ENCODE measurements around the gene AGPAT2. TPM values are rescaled to one million over a fixed set of nuclear protein-coding genes. Genes with fewer than 3 reads are reported as not detected.

Gene AGPAT2
- polyA plus RNA-seq, 1 of the 3 experiments (the other 2 are of a cell fraction), result 46.8 TPM

DNA sequence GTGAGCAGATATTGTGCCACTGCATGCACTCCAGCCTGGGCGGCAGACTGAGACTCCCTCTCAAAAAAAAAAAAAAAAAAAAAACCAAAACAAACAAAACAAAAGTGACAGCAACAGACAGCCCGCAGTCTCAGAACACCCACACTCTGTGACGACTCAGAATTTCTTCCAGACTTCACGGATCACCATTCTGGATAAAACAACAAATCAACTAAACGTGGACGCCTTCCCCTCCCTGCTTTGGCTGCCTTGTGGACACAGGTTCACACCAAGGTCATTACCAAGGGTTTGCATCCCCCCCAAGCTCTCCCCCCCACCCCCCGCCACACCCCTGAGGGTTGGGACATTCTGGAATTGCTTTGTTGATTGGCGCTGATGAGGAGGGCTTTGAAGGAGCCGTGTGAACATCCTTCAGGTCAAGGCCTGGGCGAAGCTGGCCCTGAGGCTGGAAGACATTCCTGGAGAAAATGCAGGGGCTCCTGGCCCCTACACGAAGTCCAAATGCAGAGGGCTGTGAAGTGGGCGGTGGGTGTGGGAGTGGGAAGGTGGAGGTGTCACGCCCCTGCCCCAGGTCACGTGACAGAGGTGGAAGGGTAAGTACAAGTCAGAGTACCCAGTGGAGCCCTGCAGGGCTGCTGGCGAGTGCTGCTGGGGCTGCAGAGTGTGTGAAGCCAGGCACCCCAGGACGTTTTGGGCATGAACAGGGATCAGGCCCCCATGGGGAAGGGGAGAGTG lies 45.4 kb upstream of the AGPAT2 start:
- H3K9ac ChIP-seq, result no peak overlapping the region
- H3K27ac ChIP-seq (ENCODE audit: low read depth in 2 of 2, low read length in 1 of 2), result no peak overlapping the region
- H3K4me1 ChIP-seq (ENCODE audit: control insufficient read depth in 1 of 2, insufficient read depth in 2 of 2, low read depth in 1 of 2, low read length in 1 of 2), result peaks cover 4 to 11% of the 10 kb centered on the region in 2 experiments; a peak in 2 of 4 replicates
- CTCF ChIA-PET, result interaction anchor here (1.8 kb wide), 1 partner anchor 10 kb away, joined by 5 read pairs; the partner anchor contains the start of gene LCN10
- no peaks in the 10 kb centered on the region for H3K27me3 ChIP-seq (ENCODE audit: insufficient read depth)
- POLR2A ChIA-PET, result no interaction called here
- H3K9me2 ChIP-seq, result no peaks in the 10 kb centered on the region
- WGBS (ENCODE audit: low lambda C conversion rate), result 80% methylated on average over 16 of the region's 16 CpGs
- H3K79me2 ChIP-seq (ENCODE audit: insufficient read depth), result peaks cover 27% of the 10 kb centered on the region
- peaks cover 1% of the 10 kb centered on the region; the same call in 1 of the 2 replicates for H4K20me1 ChIP-seq (ENCODE audit: insufficient read depth)
- no peaks in the 10 kb centered on the region for H3K36me3 ChIP-seq (replicated peaks in 1 of 2; ENCODE audit: control insufficient read depth in 1 of 2, insufficient read depth in 2 of 2, low read length in 1 of 2)
- no peak for DNase-seq
- no peak overlapping the region for H3K4me3 ChIP-seq (ENCODE audit: low read depth in 2 of 2, low read length in 1 of 2)
- no peaks in the 10 kb centered on the region for H3F3A ChIP-seq (replicated peaks; ENCODE audit: insufficient read depth)
- no peak overlapping the region for H2AFZ ChIP-seq (ENCODE audit: low read depth)
- no peak for TF ChIP-seq GATA2 (CRISPR knock-in tag; IDR thresholded peaks at IDR 0.05)
- TF ChIP-seq NRF1 (IDR thresholded peaks at IDR 0.05; ENCODE audit: low read depth, low read length), result no peak
- no peak for TF ChIP-seq EZH2phosphoT487 (IDR thresholded peaks at IDR 0.05; ENCODE audit: borderline replicate concordance, low read depth)
- no peak for TF ChIP-seq RFX5 (IDR thresholded peaks at IDR 0.05; ENCODE audit: low read length)
- TF ChIP-seq, protein P1, sequence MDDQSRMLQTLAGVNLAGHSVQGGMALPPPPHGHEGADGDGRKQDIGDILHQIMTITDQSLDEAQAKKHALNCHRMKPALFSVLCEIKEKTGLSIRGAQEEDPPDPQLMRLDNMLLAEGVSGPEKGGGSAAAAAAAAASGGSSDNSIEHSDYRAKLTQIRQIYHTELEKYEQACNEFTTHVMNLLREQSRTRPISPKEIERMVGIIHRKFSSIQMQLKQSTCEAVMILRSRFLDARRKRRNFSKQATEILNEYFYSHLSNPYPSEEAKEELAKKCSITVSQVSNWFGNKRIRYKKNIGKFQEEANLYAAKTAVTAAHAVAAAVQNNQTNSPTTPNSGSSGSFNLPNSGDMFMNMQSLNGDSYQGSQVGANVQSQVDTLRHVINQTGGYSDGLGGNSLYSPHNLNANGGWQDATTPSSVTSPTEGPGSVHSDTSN (IDR thresholded peaks at IDR 0.05), result no peak
- no peak for TF ChIP-seq USF2 (IDR thresholded peaks at IDR 0.05; ENCODE audit: borderline replicate concordance, low read depth, low read length)
- no peak for TF ChIP-seq JUND (IDR thresholded peaks at IDR 0.05)
- TF ChIP-seq MEF2A (IDR thresholded peaks at IDR 0.05; ENCODE audit: borderline replicate concordance, low read depth), result no peak
- no peak overlapping the region for H3K4me2 ChIP-seq
- no peaks in the 10 kb centered on the region for H3K9me3 ChIP-seq

GRCh38 chr9:136729926-136730325 lies 42.7 kb upstream of the AGPAT2 start:
- H3K27me3 ChIP-seq (ENCODE audit: insufficient read depth), result no peaks in the 10 kb centered on the region
- no peak overlapping the region for H2AFZ ChIP-seq (ENCODE audit: low read depth)
- H4K20me1 ChIP-seq (ENCODE audit: insufficient read depth), result peaks cover 28% of the 10 kb centered on the region
- WGBS (ENCODE audit: low lambda C conversion rate), result 96% methylated on average over 6 of the region's 8 CpGs
- H3K4me2 ChIP-seq, result no peak overlapping the region
- no peak for TF ChIP-seq NFIC (IDR thresholded peaks at IDR 0.05; ENCODE audit: borderline replicate concordance)
- no peak for TF ChIP-seq SMC3 (IDR thresholded peaks at IDR 0.05; ENCODE audit: low read depth, low read length)
- TF ChIP-seq NRF1 (IDR thresholded peaks at IDR 0.05; ENCODE audit: low read depth, low read length), result no peak
- no peak for TF ChIP-seq MXI1 (IDR thresholded peaks at IDR 0.05; ENCODE audit: low read depth, low read length)
- TF ChIP-seq GABPA (IDR thresholded peaks at IDR 0.05; ENCODE audit: low read depth), result no peak
- no peak for TF ChIP-seq MEF2A (IDR thresholded peaks at IDR 0.05; ENCODE audit: borderline replicate concordance, low read depth)
- TF ChIP-seq RAD21 (IDR thresholded peaks at IDR 0.05; ENCODE audit: low read length), result no peak
- no peak for TF ChIP-seq IRF3 (IDR thresholded peaks at IDR 0.05; ENCODE audit: low read depth, low read length)
- no peak for TF ChIP-seq JUND (IDR thresholded peaks at IDR 0.05)
- TF ChIP-seq FOXJ3 (CRISPR knock-in tag; IDR thresholded peaks at IDR 0.05), result no peak
- no peak for TF ChIP-seq SIN3A (IDR thresholded peaks at IDR 0.05; ENCODE audit: borderline replicate concordance, low read depth, low read length)
- H3K79me2 ChIP-seq (ENCODE audit: insufficient read depth), result peaks cover 54% of the 10 kb centered on the region
- no peaks in the 10 kb centered on the region for H3K9me3 ChIP-seq
- no peak overlapping the region for H3K9ac ChIP-seq
- ChIA-PET POLR2A (interaction anchor here (5.2 kb wide), 1 partner anchor 15 kb away, joined by 51 read pairs; no protein-coding TSS in a partner anchor), CTCF (interaction anchor here (1.4 to 6.8 kb wide), 9 partner anchors 13 to 317 kb away, joined by 3 to 99 read pairs (median 6); partner anchors contain the start of genes DIPK1B, LCN10, LCN8 and NPDC1)
- peaks cover 10% of the 10 kb centered on the region for H3F3A ChIP-seq (replicated peaks; ENCODE audit: insufficient read depth)
- peaks cover 8 to 15% of the 10 kb centered on the region in 2 experiments for H3K36me3 ChIP-seq (replicated peaks in 1 of 2; ENCODE audit: control insufficient read depth in 1 of 2, insufficient read depth in 2 of 2, low read length in 1 of 2)
- H3K9me2 ChIP-seq, result no peaks in the 10 kb centered on the region
- DNase-seq, result no peak
- H3K4me1 ChIP-seq (ENCODE audit: control insufficient read depth in 1 of 2, insufficient read depth in 2 of 2, low read depth in 1 of 2, low read length in 1 of 2), result peaks cover 12 to 28% of the 10 kb centered on the region in 2 experiments; a peak in 2 of 4 replicates
- no peak overlapping the region for H3K4me3 ChIP-seq (ENCODE audit: low read depth in 2 of 2, low read length in 1 of 2)
- H3K27ac ChIP-seq (ENCODE audit: low read depth in 2 of 2, low read length in 1 of 2), result no peak overlapping the region
